C4-2B (cell line): ENCODE measurements around the gene AGBL4.

Experiments
- H3K27ac ChIP-seq: fragments of 450-650 bp; 2 replicates; pipeline ENCODE4 v1.5.1; 2017
- ZFX ChIP-seq: fragments of 450-650 bp; IDR thresholded peaks from 2 replicates; pipeline ENCODE4 v1.6.1; 2017
- TF ChIP-seq, protein P1 (sequence below): fragments of 450-650 bp; conservative IDR thresholded peaks from 2 replicates; pipeline ENCODE4 v1.5.1; 2017; ENCODE audit warnings: mild to moderate bottlenecking

Gene AGBL4

DNA sequence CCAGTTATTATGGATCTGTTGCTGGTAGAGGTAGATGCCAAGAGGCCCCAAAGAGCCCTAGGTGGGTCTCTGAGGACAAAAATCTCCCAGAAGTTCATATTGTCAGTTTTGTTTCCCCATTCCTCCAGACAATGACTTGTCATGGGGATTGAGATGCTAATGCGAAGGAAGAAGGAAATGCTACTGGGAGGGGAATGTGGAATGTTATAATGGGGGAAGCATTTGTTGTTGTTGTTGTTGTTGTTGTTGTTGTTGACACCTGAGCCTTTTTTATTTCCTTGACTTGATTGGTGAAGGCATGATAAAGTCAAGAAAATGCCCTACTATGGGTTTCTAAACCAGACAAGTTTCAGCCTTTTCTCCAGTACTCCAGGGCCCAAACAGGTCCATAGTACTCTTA lies 1356.0 kb downstream of the AGBL4 start:
- no peak overlapping the region for H3K27ac ChIP-seq
- TF ChIP-seq, protein P1, sequence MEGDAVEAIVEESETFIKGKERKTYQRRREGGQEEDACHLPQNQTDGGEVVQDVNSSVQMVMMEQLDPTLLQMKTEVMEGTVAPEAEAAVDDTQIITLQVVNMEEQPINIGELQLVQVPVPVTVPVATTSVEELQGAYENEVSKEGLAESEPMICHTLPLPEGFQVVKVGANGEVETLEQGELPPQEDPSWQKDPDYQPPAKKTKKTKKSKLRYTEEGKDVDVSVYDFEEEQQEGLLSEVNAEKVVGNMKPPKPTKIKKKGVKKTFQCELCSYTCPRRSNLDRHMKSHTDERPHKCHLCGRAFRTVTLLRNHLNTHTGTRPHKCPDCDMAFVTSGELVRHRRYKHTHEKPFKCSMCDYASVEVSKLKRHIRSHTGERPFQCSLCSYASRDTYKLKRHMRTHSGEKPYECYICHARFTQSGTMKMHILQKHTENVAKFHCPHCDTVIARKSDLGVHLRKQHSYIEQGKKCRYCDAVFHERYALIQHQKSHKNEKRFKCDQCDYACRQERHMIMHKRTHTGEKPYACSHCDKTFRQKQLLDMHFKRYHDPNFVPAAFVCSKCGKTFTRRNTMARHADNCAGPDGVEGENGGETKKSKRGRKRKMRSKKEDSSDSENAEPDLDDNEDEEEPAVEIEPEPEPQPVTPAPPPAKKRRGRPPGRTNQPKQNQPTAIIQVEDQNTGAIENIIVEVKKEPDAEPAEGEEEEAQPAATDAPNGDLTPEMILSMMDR: no peak
- no peak for TF ChIP-seq ZFX

DNA sequence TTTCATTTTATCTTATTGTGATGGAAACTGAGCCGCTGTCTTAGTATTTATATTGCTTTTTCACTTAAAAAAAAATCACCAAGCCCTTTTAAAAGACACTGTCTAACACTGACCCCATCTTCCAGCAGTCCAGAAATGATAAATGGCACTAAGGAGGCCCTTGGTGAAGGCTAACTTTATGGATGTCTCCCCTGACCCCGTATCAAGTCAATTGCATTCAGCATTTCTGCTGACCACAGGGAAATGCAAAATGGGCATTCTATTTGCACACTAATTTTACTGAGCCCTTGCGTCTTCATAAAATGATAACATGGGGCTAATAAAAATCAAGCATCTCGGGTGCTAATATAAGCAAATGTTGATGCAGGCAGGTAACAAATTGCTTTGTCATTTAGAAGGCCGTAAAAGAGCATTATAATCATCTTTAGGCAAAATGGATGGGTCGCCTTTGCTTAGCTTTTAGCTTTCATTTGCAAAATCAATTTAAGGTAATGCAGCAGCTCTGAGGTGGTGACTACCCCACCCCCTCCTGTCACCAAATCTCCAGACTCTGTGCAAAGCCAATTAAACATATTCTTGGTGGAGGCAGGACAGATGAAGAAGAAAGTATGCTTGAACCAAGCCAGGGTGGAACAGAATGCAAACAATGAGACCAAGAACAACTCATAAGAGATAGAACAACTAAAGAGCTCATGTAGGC lies 1357.9 kb downstream of the AGBL4 start:
- TF ChIP-seq, protein P1: no peak
- TF ChIP-seq ZFX: no peak
- no peak overlapping the region for H3K27ac ChIP-seq

DNA sequence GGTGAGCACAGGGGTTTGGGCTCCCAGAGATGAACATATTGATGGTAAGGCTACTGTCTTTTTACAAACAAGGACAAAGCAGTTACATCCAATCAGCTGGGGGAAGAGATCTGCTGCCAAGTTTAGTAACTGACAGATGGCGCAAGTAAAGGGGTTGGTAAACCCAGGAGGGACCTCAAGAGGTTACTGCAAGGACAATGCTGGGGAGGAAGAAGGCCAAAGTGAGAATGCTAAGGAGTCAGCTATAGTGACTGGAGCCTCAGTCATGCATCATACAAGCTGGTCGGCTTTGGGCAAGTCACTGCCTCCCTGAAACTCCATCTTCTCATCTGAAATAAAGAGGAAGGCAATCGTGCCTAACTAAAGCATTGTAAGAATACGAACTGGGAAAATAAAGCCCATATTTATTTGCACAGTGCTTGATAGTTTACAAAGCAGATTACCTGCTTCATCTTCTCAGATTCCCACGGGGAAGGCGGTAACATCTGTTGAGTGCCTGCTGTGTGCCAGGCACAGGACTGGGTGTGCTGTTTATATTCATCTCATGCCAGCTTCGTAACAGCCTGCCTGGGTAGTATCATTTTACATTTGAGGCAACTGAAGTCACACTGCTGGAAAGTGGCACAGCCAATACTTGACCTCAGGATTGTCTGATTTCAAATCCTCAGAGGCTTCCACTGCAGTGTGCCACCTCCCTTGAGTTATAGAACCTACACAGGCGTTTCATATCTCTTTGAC lies 1361.9 kb downstream of the AGBL4 start:
- no peak overlapping the region for H3K27ac ChIP-seq
- no peak for TF ChIP-seq ZFX
- TF ChIP-seq, protein P1: no peak

DNA sequence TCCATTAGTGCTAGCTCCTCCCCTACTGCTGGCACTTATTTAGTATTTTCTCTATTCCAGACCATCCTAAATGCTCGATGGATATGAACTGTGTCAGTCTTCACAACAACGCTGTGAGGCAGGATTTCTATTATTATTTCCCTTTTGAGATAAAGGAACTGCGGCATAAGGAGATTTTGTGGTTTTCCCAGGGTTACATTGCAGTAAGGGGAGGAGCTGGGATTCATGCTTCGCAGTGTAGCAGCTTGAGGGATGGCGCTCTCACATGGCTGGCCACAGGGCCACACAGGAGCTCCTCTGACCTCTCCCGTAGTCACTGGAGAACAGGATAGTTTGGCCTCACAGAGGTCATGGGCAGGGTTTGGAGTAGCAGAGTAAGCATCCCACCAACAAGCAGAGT lies 1364.0 kb downstream of the AGBL4 start:
- no peak overlapping the region for H3K27ac ChIP-seq
- TF ChIP-seq ZFX: no peak
- TF ChIP-seq, protein P1: no peak

DNA sequence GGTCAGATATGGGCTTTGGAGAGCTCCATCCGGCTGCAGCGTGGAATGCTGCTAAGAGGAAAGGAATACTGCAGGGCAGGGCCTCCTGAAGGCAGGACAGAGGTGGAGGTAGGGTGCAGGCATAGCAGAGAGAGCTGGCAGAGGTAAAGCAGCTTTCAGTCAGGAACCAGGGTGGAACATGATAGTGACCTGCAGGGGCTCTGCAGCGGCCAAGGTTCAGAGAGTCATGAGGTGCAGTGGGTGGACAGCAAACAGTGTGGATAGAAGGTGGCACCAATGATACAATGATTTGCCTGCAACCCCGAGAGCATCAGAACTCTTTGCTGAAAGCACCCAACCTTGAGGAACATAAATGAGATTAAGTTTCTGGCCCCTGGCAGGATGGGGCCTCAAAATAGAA lies 1366.3 kb downstream of the AGBL4 start:
- TF ChIP-seq, protein P1: no peak
- TF ChIP-seq ZFX: no peak
- no peak overlapping the region for H3K27ac ChIP-seq

DNA sequence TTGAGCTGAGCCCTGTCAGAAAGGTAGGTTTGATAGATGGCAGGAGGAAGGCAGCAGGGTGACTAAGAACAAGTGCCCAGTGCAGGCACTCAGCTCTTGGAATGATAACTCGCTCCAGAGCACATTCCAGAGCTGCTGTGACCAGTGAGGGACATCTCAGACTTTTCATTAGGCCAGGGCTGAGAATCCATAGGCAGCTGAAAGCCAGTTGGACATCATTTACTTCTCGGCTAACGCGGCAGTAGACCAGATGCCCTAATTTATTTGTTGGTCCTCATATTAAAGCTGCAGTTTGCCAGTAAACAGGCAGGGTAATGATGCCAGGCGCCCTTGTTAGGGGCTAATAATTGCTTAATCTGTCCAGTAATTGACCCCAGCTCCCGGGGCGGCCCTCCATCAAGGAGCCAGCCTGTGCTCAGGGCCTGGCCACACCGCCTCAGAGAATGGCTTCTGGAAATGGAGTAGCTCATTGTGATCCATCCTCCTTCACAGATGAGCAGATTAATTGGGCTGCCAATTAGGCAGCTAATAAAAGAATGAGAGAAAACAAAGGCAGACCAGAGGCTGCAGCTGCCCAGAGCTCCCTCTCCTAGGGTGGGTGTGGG lies 1369.0 kb downstream of the AGBL4 start:
- TF ChIP-seq ZFX: no peak
- TF ChIP-seq, protein P1: no peak
- H3K27ac ChIP-seq: no peak overlapping the region

DNA sequence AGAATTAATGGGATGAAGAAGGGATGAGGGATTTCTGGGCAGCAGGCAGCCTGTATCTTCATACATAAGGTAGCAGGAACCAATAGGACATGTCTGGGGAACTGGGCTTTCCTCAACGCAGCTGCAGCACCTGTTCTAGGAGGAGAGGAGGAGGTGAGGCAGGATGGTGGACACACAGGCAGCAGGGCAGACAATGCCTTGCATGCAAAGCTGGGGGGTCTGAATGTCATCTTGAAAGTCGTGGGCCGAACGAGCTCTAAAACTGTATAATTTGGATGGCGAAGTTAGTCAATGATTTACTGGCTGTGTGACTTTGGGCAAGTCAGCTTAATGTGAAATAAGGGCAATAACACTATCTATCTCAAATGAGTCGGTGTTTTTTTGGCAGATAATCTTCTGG lies 1371.4 kb downstream of the AGBL4 start:
- no peak overlapping the region for H3K27ac ChIP-seq
- TF ChIP-seq ZFX: no peak
- TF ChIP-seq, protein P1: no peak
